ENCODE measurements around the gene NEIL3. TPM values are rescaled to one million over a fixed set of nuclear protein-coding genes. Genes with fewer than 3 reads are reported as not detected.

NEIL3 gene
- total RNA-seq, 1 experiment from 2014 or later = 6.3 TPM

DNA sequence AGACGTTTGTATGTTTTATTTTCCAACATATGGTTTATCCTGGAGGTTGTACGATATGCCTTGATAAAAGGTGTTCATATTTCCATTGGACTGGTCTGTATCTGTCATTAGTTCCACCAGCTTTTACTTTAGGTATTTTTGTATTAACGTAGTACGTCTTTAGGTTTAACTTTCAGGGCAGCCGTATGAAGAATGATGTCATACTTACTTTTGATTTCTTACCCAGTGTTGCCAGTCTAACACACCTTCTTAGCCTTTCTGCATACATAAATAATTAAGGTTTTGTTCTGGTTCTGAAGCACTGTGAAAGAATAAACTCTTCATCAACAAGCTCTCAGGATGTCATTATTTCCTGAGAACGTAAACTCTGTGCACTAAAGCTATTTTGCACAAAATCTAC, 18.9 kb upstream of the NEIL3 start:
- no peak overlapping the region for H2BK12ac ChIP-seq (ENCODE audit: insufficient read length, low read depth, low read length)
- no peak overlapping the region for H3K4me2 ChIP-seq (ENCODE audit: insufficient read depth, insufficient read length, low read length)
- H3K23me2 ChIP-seq (ENCODE audit: insufficient read length, low read depth, low read length, poor library complexity, severe bottlenecking) = no peaks in the 10 kb centered on the region
- H2BK120ac ChIP-seq (ENCODE audit: low read depth, low read length, poor library complexity, severe bottlenecking) = no peak overlapping the region
- H3K9ac ChIP-seq (ENCODE audit: extremely low read depth, insufficient read length, low read length) = no peak overlapping the region
- no peak overlapping the region for H2BK5ac ChIP-seq (ENCODE audit: insufficient read length, low read length)
- no peaks in the 10 kb centered on the region for H3K79me2 ChIP-seq (ENCODE audit: insufficient read depth, low read length)
- Mint-ChIP-seq H3K9me3 (no peaks in the 10 kb centered on the region), H3K27me3 (ENCODE audit: low read depth) (no peaks in the 10 kb centered on the region; the same call in 1 of the 2 replicates), H3K27ac (no peak overlapping the region), H3K4me1 (peaks cover 0 to 8% of the 10 kb centered on the region in 2 experiments; a peak in 3 of 4 replicates), H3K36me3 (ENCODE audit: insufficient read depth in 1 of 3, low read depth in 3 of 3) (no peaks in the 10 kb centered on the region), H3K4me3 (no peak overlapping the region)
- H3K27me3 ChIP-seq (ENCODE audit: insufficient read depth, low read length) = no peaks in the 10 kb centered on the region
- H3K4ac ChIP-seq (ENCODE audit: low read depth, low read length) = no peak overlapping the region
- WGBS (ENCODE audit: extremely low coverage, insufficient read length, low lambda C conversion rate) = no CpG with 5 or more reads among the region's 6 CpGs
- no peaks in the 10 kb centered on the region for H3K4me1 ChIP-seq (ENCODE audit: insufficient read depth, low read length)
- H3K56ac ChIP-seq (ENCODE audit: insufficient read length, low read depth, low read length) = no peak overlapping the region
- no peak overlapping the region for H4K8ac ChIP-seq (replicated peaks; ENCODE audit: insufficient read length, low read depth, low read length)
- H3K14ac ChIP-seq (ENCODE audit: insufficient read depth, low read length) = no peak overlapping the region
- H4K20me1 ChIP-seq (ENCODE audit: control insufficient read depth, insufficient read depth, insufficient read length) = no peaks in the 10 kb centered on the region
- H3T11ph ChIP-seq (ENCODE audit: low read length) = no peak overlapping the region
- H2AK5ac ChIP-seq (ENCODE audit: insufficient read length, low read length) = no peak overlapping the region
- H2BK15ac ChIP-seq (ENCODE audit: low read depth, low read length) = no peak overlapping the region
- H4K91ac ChIP-seq (ENCODE audit: insufficient read length, low read depth, low read length) = no peak overlapping the region
- no peaks in the 10 kb centered on the region for H3K9me3 ChIP-seq (ENCODE audit: control insufficient read depth, low read depth, low read length)
- no peak overlapping the region for H4K5ac ChIP-seq (ENCODE audit: insufficient read length, low read depth, low read length)
- H2AFZ ChIP-seq (ENCODE audit: low read length) = no peak overlapping the region
- no peak overlapping the region for H3K23ac ChIP-seq (ENCODE audit: insufficient read length, low read depth, low read length)
- H3K18ac ChIP-seq (ENCODE audit: insufficient read length, low read depth, low read length) = no peak overlapping the region
- H3K79me1 ChIP-seq (ENCODE audit: insufficient read depth, low read depth, low read length, poor library complexity, severe bottlenecking) = no peaks in the 10 kb centered on the region
- TF ChIP-seq, protein P1, sequence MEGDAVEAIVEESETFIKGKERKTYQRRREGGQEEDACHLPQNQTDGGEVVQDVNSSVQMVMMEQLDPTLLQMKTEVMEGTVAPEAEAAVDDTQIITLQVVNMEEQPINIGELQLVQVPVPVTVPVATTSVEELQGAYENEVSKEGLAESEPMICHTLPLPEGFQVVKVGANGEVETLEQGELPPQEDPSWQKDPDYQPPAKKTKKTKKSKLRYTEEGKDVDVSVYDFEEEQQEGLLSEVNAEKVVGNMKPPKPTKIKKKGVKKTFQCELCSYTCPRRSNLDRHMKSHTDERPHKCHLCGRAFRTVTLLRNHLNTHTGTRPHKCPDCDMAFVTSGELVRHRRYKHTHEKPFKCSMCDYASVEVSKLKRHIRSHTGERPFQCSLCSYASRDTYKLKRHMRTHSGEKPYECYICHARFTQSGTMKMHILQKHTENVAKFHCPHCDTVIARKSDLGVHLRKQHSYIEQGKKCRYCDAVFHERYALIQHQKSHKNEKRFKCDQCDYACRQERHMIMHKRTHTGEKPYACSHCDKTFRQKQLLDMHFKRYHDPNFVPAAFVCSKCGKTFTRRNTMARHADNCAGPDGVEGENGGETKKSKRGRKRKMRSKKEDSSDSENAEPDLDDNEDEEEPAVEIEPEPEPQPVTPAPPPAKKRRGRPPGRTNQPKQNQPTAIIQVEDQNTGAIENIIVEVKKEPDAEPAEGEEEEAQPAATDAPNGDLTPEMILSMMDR (conservative IDR thresholded peaks at IDR 0.05) = no peak
- no peak overlapping the region for H2BK20ac ChIP-seq (ENCODE audit: low read depth, low read length, poor library complexity, severe bottlenecking)
- no peak overlapping the region for H3K27ac ChIP-seq (ENCODE audit: insufficient read length, low read depth, low read length)
- no peak for DNase-seq

Data from H9 (cell line).